Endothelial cell of umbilical vein (primary cell): Measurements from ENCODE around the gene KIAA0408.

Experiments
- CTCF ChIP-seq, 2 donors: IDR thresholded peaks; 1 replicate in 1 of 2; 2 replicates in 1 of 2; pipeline ENCODE4 v1.5.1; 2011; ENCODE audit warnings: low read length in 2 of 2, mild to moderate bottlenecking in 2 of 2, moderate library complexity in 2 of 2, control low read depth in 1 of 2, inconsistent platforms in 1 of 2, low read depth in 1 of 2; ENCODE audit not compliant: insufficient read depth in 1 of 2; ENCODE audit errors: extremely low read depth in 1 of 2
- EZH2 ChIP-seq: IDR thresholded peaks from 2 replicates; pipeline ENCODE4 v1.6.1; 2012; ENCODE audit warnings: borderline replicate concordance, low read depth, mild to moderate bottlenecking, moderate library complexity, low read length, inconsistent platforms; ENCODE audit not compliant: severe bottlenecking
- FOS ChIP-seq: IDR thresholded peaks from 2 replicates; pipeline ENCODE4 v1.6.1; 2011; ENCODE audit warnings: mild to moderate bottlenecking, low read length, moderate library complexity, borderline replicate concordance; ENCODE audit not compliant: insufficient read depth
- GATA2 ChIP-seq: IDR thresholded peaks from 2 replicates; pipeline ENCODE4 v1.7.0; 2011; ENCODE audit warnings: low read depth, mild to moderate bottlenecking, moderate library complexity, mixed read lengths, low read length; ENCODE audit not compliant: insufficient read length, insufficient read depth
- JUN ChIP-seq: IDR thresholded peaks from 2 replicates; pipeline ENCODE4 v1.6.1; 2011; ENCODE audit warnings: borderline replicate concordance, low read depth; ENCODE audit not compliant: insufficient read length, insufficient read depth
- MAX ChIP-seq: IDR thresholded peaks from 2 replicates; pipeline ENCODE4 v1.6.1; 2011; ENCODE audit not compliant: insufficient read depth, insufficient read length
- MYC ChIP-seq: IDR thresholded peaks from one replicate; pipeline ENCODE4 v1.6.1; 2011; ENCODE audit warnings: mild to moderate bottlenecking, low read depth, low read length
- POLR2A ChIP-seq: IDR thresholded peaks from 2 replicates; pipeline ENCODE4 v1.6.1; 2012; ENCODE audit warnings: low read depth, mild to moderate bottlenecking, control low read depth, low read length
- POLR2AphosphoS5 ChIP-seq: IDR thresholded peaks from 2 replicates; pipeline ENCODE4 v1.6.1; 2012; ENCODE audit warnings: low read depth, mild to moderate bottlenecking, control low read depth, low read length, moderate library complexity; ENCODE audit not compliant: insufficient read depth

- TF ChIP-seq FOS (no peak), CTCF (IDR thresholded peaks at IDR 0.05; ENCODE audit: extremely low read depth in 1 of 2, insufficient read depth in 1 of 2, low read depth in 1 of 2, low read length in 2 of 2) (no peak), POLR2A (no peak), POLR2AphosphoS5 (no peak), MAX (no peak), GATA2 (no peak), EZH2 (no peak), MYC (no peak), JUN (no peak)
Measured at GRCh38 chr6:127464161-127464880, 5.1 kb upstream of the KIAA0408 start.
